Choroid plexus epithelial cell (primary cell): ENCODE data around the gene TGFB1I1.

Source experiments
- DNase-seq: peaks from one replicate; pipeline ENCODE4 v3.0.0-alpha.2; 2010; ENCODE audit warnings: low read depth
- H3K4me3 ChIP-seq: 2 replicates; pipeline ENCODE4 v1.5.1; 2011; ENCODE audit warnings: low read depth, mild to moderate bottlenecking, control low read depth, low read length, moderate library complexity
- TF ChIP-seq, protein P1 (sequence below): conservative IDR thresholded peaks from 2 replicates; pipeline ENCODE4 v1.5.1; 2011; ENCODE audit warnings: low read depth, mild to moderate bottlenecking, control low read depth, inconsistent platforms, low read length, moderate library complexity

TGFB1I1 gene

GRCh38 chr16:31471875-31472708, at the start of gene TGFB1I1:
TSS of gene TGFB1I1 (plus strand) at chr16:31472152. CDS start at chr16:31472189, 37 bp downstream.
- TF ChIP-seq, protein P1, sequence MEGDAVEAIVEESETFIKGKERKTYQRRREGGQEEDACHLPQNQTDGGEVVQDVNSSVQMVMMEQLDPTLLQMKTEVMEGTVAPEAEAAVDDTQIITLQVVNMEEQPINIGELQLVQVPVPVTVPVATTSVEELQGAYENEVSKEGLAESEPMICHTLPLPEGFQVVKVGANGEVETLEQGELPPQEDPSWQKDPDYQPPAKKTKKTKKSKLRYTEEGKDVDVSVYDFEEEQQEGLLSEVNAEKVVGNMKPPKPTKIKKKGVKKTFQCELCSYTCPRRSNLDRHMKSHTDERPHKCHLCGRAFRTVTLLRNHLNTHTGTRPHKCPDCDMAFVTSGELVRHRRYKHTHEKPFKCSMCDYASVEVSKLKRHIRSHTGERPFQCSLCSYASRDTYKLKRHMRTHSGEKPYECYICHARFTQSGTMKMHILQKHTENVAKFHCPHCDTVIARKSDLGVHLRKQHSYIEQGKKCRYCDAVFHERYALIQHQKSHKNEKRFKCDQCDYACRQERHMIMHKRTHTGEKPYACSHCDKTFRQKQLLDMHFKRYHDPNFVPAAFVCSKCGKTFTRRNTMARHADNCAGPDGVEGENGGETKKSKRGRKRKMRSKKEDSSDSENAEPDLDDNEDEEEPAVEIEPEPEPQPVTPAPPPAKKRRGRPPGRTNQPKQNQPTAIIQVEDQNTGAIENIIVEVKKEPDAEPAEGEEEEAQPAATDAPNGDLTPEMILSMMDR: no peak
- H3K4me3 ChIP-seq: peak within 1 kb of the TSS; percentile 79
- DNase-seq: peak; percentile 78

DNA sequence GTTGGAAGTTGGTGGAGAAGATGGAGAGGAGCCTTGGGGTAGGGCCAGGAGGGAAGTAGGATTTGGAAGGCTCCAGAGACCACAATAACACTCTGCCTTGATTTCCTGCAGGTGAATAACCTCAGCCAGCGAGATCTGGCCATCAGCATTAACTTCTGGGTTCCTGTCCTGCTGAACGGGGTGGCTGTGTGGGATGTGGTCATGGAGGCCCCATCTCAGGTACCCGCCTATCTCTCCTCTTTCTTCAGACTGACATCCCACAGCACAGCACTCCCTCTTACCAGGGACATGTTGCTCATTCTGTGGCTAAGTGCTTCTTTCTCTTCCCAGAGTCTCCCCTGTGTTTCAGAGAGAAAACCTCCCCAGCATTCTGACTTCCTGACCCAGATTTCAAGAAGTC, 48.7 kb upstream of the TGFB1I1 start:
- TF ChIP-seq, protein P1: no peak

GRCh38 chr16:31423801-31424200, 48.2 kb upstream of the TGFB1I1 start:
- DNase-seq: no peak
- TF ChIP-seq, protein P1: no peak
- H3K4me3 ChIP-seq: no peak overlapping the region

More for the DNA sequence above, 48.7 kb upstream of the TGFB1I1 start:
- no peak for DNase-seq
- no peak overlapping the region for H3K4me3 ChIP-seq

DNA sequence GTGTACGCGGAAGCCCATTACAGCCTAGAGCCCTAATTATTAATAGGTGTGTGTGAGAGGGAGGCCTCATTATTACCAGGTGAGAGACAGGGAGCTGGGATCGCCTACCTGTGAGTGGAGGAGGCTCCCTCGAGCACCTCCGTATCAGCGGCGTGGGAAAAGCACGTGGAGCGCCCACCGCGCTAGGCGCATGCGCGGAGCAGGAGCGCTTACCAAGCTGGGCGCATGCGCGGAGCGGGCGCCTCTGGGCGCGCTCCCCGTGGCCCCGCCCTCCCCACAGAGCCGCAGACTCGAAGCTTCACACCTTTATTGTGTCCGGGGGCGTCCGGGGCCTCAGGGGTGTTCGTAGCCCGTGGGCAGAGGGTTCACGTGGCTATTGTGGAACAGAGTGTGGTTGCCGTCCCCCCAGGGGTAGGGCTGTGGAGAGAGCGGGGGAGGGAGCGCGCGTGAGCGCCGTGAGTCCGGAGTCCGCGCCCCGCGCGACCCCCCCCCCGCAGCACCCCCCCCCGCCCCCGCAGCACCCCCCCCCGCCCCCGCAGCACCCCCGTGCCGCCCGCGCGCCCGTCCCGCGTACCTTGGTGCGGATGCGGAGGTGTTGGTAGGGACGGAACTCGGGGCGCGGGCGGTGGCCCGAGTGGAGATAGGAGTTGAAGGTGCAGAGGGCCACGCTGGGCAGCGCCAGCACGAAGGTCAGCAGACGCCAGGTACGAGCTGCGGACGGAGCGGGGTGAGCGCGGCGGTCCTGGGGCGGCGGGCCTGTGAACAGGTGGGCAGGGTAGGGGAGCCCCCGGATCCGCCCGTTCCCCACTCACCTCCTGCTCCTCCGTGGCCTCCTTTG, 44.3 kb upstream of the TGFB1I1 start:
- DNase-seq: peak; percentile 29
- peak overlapping the region; percentile 29 for H3K4me3 ChIP-seq
- TF ChIP-seq, protein P1: no peak

- TF ChIP-seq, protein P1: no peak
- no peak for DNase-seq
- peak within 1 kb of the TSS; percentile 29 for H3K4me3 ChIP-seq
Measured at GRCh38 chr16:31428279-31428597, 43.7 kb upstream of the TGFB1I1 start, which contains the start of gene COX6A2. TSS of gene COX6A2 (minus strand) at chr16:31428360. CDS start at chr16:31428325, 35 bp downstream.

DNA sequence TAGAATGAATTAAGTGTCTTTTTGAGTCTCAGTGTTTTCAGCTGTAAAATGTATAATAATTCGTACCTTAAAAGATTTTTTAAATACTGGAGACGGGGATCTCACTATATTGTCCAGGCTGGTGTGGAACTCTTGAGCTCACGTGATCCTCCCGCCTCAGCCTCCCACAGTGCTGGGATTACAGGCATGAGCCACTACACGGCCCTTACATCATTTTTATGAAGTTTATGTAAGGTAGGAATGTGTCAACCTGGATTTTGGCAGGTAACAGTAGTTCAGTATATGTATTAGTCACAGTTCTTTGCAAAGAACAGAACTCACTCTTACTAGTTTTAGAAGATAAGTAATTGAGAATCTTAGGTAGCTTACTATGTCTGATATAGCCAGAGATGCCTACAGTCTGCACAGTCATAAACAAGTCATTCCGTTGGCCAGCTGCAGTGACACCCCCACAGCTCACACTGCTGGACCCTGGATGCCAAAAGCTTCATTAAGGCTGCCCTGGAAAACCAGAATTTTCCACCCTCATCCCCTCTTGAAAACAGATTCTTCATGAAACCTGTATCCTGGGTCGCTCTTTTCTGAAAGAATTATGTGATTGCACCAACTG, 43.2 kb upstream of the TGFB1I1 start:
- DNase-seq: no peak
- TF ChIP-seq, protein P1: no peak
- H3K4me3 ChIP-seq: no peak overlapping the region
